Activated T-helper 2 cell treated with anti-CD3 and anti-CD28 coated beads, Interferon-gamma antibody, Interleukin-2, Interleukin-4, amounts not matched to agents 10 μg/mL and 5 μg/mL and 100 μg/mL, durations not matched to agents 14 hours and 24 hours and 36 hours (primary cell): ENCODE results near the gene CABP4. TPM values are rescaled to one million over a fixed set of nuclear protein-coding genes. Genes with fewer than 3 reads are reported as not detected.
"Not testable (repeated sequence)": the region's sequence is repeated elsewhere in the genome, so short reads cannot be mapped to it uniquely, and the experiment has no call there.

Source experiments
- DNase-seq: peaks from one replicate; pipeline ENCODE4 v3.0.0; 2021; ENCODE audit warnings: low spot score
- H3K27ac Mint-ChIP-seq: one replicate; pipeline ENCODE4 v1.8.0; 2021; ENCODE audit warnings: mixed read lengths
- H3K27me3 Mint-ChIP-seq: one replicate; pipeline ENCODE4 v1.8.0; 2021; ENCODE audit warnings: low read depth, mixed read lengths
- H3K36me3 Mint-ChIP-seq: one replicate; pipeline ENCODE4 v1.8.0; 2021; ENCODE audit warnings: low read depth, mixed read lengths
- H3K4me1 Mint-ChIP-seq: one replicate; pipeline ENCODE4 v1.8.0; 2021; ENCODE audit warnings: low read depth, mixed read lengths
- H3K4me3 Mint-ChIP-seq: one replicate; pipeline ENCODE4 v1.8.0; 2021; ENCODE audit warnings: low read depth, mild to moderate bottlenecking, moderate library complexity, mixed read lengths
- H3K9me3 Mint-ChIP-seq: one replicate; pipeline ENCODE4 v1.8.0; 2021; ENCODE audit warnings: mixed read lengths
- intact Hi-C: fragments of 100-400 bp; cut with micrococcal nuclease; formaldehyde crosslinking; loops from one replicate; pipeline ENCODE4 v1.15.1; 2023
- total RNA-seq: library from RNA; stranded (reverse); gene quantifications from 2 replicates; pipeline ENCODE4 v1.2.3, GENCODE V29; 2022

Gene CABP4
- total RNA-seq, 1 donor from 2014 or later: 0.73 TPM

- Mint-ChIP-seq H3K9me3 (no peaks in the 10 kb centered on the region), H3K4me3 (no peak overlapping the region), H3K27ac (no peak overlapping the region), H3K36me3 (no peaks in the 10 kb centered on the region), H3K27me3 (peaks cover 6% of the 10 kb centered on the region), H3K4me1 (peaks cover 4% of the 10 kb centered on the region)
- no peak for DNase-seq
- intact Hi-C loops: no loop called here
These were observed 2.3 kb downstream of the CABP4 start for GRCh38 chr11:67457453-67457852.

- no peaks in the 10 kb centered on the region for H3K36me3 Mint-ChIP-seq
- no peak overlapping the region for H3K4me3 Mint-ChIP-seq
- H3K9me3 Mint-ChIP-seq: no peaks in the 10 kb centered on the region
These were observed 3.1 kb downstream of the CABP4 start for GRCh38 chr11:67458266-67458665.

DNA sequence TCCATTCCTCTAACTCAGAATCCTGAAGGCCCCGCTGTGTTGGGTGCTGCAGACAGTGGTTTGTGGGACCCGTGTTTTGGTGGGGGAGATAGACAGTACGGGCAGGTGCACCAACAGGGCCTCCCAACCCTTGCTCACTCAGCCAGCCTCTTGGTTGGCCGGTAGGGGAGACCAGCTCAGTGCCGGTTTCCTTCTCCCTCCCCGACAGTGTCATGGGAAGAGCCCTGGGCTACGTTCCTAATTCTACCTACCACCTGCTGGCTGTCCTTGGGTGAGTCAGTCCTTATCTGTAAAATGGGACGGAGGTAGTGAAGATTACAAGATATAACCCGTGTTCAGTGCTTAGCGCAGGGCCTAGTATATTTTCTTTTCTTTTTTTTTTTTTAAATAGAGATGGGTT is 8.0 kb downstream of the CABP4 start:
- H3K9me3 Mint-ChIP-seq: no peaks in the 10 kb centered on the region
- no peak overlapping the region for H3K27ac Mint-ChIP-seq
- intact Hi-C loops: no loop called here
- H3K4me3 Mint-ChIP-seq: no peak overlapping the region
- no peak for DNase-seq
- peaks cover 12% of the 10 kb centered on the region for H3K36me3 Mint-ChIP-seq
- H3K4me1 Mint-ChIP-seq: peaks cover 26% of the 10 kb centered on the region
- H3K27me3 Mint-ChIP-seq: peaks cover 6% of the 10 kb centered on the region

More at GRCh38 chr11:67458266-67458665, 3.1 kb downstream of the CABP4 start:
- Mint-ChIP-seq H3K27me3 (peaks cover 6% of the 10 kb centered on the region), H3K4me1 (peaks cover 4% of the 10 kb centered on the region), H3K27ac (no peak overlapping the region)
- intact Hi-C loops: no loop called here
- DNase-seq: no peak

- Mint-ChIP-seq H3K36me3 (peaks cover 12% of the 10 kb centered on the region), H3K27me3 (peaks cover 6% of the 10 kb centered on the region), H3K27ac (peak overlapping the region; percentile 80), H3K9me3 (no peaks in the 10 kb centered on the region), H3K4me3 (peak overlapping the region; percentile 87), H3K4me1 (peaks cover 29% of the 10 kb centered on the region)
- no peak for DNase-seq
- intact Hi-C loops: loop anchor here (1.0 kb wide), 1 partner anchor 44 kb away; the partner anchor contains the start of gene CDK2AP2
These were observed 8.7 kb downstream of the CABP4 start for GRCh38 chr11:67463680-67464410.

GRCh38 chr11:67464411-67465188 is 9.4 kb downstream of the CABP4 start:
- no peaks in the 10 kb centered on the region for H3K9me3 Mint-ChIP-seq
- intact Hi-C loops: loop anchor here (1.0 kb wide), 1 partner anchor 44 kb away; the partner anchor contains the start of gene CDK2AP2
- H3K4me3 Mint-ChIP-seq: peak overlapping the region; percentile 87
- DNase-seq: peak; percentile 90
- H3K4me1 Mint-ChIP-seq: peaks cover 29% of the 10 kb centered on the region
- peaks cover 12% of the 10 kb centered on the region for H3K36me3 Mint-ChIP-seq
- peak overlapping the region; percentile 80 for H3K27ac Mint-ChIP-seq
- peaks cover 6% of the 10 kb centered on the region for H3K27me3 Mint-ChIP-seq

- H3K36me3 Mint-ChIP-seq: peaks cover 12% of the 10 kb centered on the region
- intact Hi-C loops: no loop called here
- peak overlapping the region; percentile 80 for H3K27ac Mint-ChIP-seq
- no peak for DNase-seq
- H3K4me3 Mint-ChIP-seq: peak overlapping the region; percentile 87
- H3K9me3 Mint-ChIP-seq: no peaks in the 10 kb centered on the region
- H3K4me1 Mint-ChIP-seq: peaks cover 26% of the 10 kb centered on the region
- peaks cover 3% of the 10 kb centered on the region for H3K27me3 Mint-ChIP-seq
These were observed 10.0 kb downstream of the CABP4 start for GRCh38 chr11:67465189-67465510.

DNA sequence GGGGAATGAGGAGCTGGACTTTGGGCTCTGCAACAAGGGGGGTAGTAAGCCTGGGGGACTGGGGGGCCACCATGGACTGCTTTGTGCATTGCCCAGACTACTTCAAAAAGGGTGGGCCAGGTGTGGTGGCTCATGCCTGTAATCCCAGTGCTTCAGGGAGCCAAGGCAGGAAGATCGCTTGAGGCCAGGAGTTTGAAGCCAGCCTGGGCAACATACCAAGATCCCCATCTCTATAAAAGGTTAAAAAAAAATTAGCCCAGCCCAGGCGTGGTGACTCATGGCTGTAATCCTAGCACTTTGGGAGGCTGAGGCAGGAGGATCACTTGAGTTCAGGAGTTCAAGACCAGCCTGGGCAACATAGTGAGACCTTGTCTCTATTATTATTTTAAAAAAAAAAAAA is 10.4 kb downstream of the CABP4 start:
- DNase-seq, H3K27me3 Mint-ChIP-seq, H3K9me3 Mint-ChIP-seq, intact Hi-C loops: not testable (repeated sequence)
- H3K4me3 Mint-ChIP-seq: peak overlapping the region; percentile 87
- peak overlapping the region; percentile 80 for H3K27ac Mint-ChIP-seq
- H3K36me3 Mint-ChIP-seq: peaks cover 12% of the 10 kb centered on the region
- peaks cover 25% of the 10 kb centered on the region for H3K4me1 Mint-ChIP-seq

DNA sequence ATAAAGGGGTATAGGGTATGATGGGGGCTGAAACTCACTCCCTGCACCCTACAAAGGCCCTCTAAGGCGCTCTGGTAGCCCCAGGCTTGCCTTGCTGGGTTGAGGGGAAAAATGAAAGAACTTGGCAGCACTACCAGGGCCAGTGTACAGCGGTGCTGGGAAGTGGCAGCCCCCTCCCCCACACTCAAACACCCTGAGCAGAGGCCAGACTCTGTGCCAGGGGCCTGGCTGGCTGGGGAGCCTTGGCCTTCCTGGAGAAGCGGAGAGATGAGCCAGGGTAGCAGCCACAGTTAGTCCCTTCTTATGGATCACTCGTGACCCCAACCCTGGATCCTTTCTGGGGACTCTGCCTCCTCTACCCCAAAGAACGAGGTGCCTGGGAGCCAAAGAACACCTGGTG is 11.2 kb downstream of the CABP4 start:
- intact Hi-C loops: no loop called here
- peaks cover 12% of the 10 kb centered on the region for H3K36me3 Mint-ChIP-seq
- peaks cover 25% of the 10 kb centered on the region for H3K4me1 Mint-ChIP-seq
- H3K9me3 Mint-ChIP-seq: no peaks in the 10 kb centered on the region
- H3K27me3 Mint-ChIP-seq: no peaks in the 10 kb centered on the region
- H3K27ac Mint-ChIP-seq: no peak overlapping the region
- DNase-seq: no peak
- H3K4me3 Mint-ChIP-seq: peak overlapping the region; percentile 45

DNA sequence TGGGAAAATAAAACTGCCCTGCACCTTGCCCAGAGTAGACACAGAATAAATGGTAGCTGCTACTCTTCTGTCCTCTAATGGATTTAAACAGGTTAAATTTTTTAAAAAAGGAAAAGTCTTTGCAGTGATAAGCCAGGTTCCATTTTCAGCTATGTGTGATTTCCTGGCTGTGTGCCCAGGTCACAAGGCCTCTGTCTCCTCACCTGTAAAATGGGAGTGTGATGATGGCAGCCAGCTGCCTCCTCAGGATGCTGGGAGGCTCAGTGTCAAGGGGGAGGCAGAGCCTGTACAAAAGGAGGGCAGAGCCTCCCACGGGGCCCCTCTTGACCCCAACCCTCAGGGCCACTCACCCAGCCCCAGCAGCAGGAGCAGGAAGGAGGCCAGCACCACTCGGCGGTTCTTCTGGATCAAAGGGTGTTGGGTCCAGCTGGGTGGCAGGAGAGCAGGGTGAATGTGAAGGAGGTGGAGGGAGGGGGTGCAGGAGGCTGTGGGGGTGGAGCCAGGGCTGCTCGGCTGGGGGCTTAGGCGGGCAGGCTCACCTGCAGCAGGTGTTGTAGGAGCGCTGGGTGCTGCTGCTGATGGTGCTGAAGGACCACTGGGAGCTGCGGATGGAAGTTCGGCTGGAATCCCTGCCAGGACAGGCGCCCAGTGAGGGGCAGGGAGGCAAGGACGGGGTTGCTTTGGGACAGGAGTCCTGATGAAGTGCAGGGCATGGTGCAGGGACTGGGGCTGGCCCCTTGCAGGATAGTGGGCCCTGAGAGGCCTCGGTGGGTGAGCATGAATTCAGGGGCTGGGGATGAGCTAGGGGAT is 12.0 kb downstream of the CABP4 start:
- intact Hi-C loops: no loop called here
- peak overlapping the region; percentile 68 for H3K27ac Mint-ChIP-seq
- peak overlapping the region; percentile 92 for H3K4me3 Mint-ChIP-seq
- no peaks in the 10 kb centered on the region for H3K9me3 Mint-ChIP-seq
- peaks cover 25% of the 10 kb centered on the region for H3K4me1 Mint-ChIP-seq
- peaks cover 12% of the 10 kb centered on the region for H3K36me3 Mint-ChIP-seq
- DNase-seq: no peak
- H3K27me3 Mint-ChIP-seq: no peaks in the 10 kb centered on the region

DNA sequence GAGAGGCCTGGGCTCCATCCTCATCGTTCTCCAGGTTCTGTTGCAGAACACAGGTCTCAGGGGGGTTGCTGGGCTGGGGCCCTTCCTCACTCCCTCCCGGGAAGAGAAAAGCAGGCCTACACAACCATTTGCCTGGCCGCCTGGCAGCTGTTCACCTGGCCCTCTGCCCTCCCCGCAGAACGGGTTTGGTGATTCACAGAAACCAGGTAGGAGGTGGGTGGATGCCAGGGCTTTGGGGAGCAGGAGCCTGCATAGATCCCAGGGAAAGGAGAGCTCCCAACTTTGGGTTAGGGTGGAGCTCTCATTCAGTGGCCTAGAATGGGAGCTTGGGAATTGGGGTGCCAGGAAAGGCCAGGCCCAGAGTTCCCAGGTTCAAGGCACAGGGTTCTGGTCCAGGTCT is 12.9 kb downstream of the CABP4 start:
- Mint-ChIP-seq H3K36me3 (peaks cover 12% of the 10 kb centered on the region), H3K9me3 (no peaks in the 10 kb centered on the region), H3K27ac (peak overlapping the region; percentile 68), H3K27me3 (no peaks in the 10 kb centered on the region), H3K4me1 (peaks cover 25% of the 10 kb centered on the region), H3K4me3 (peak overlapping the region; percentile 92)
- intact Hi-C loops: loop anchor here (2.0 kb wide), 2 partner anchors 29 to 65 kb away; no protein-coding TSS in a partner anchor
- DNase-seq: no peak

GRCh38 chr11:67468456-67468758 is 13.3 kb downstream of the CABP4 start:
- peak overlapping the region; percentile 68 for H3K27ac Mint-ChIP-seq
- no peaks in the 10 kb centered on the region for H3K27me3 Mint-ChIP-seq
- H3K9me3 Mint-ChIP-seq: no peaks in the 10 kb centered on the region
- H3K36me3 Mint-ChIP-seq: peaks cover 12% of the 10 kb centered on the region
- no peak for DNase-seq
- H3K4me3 Mint-ChIP-seq: peak overlapping the region; percentile 92
- intact Hi-C loops: loop anchor here (2.0 kb wide), 2 partner anchors 30 to 66 kb away; no protein-coding TSS in a partner anchor
- H3K4me1 Mint-ChIP-seq: peaks cover 25% of the 10 kb centered on the region

- peaks cover 25% of the 10 kb centered on the region for H3K4me1 Mint-ChIP-seq
- peak within 1 kb of the TSS; percentile 68 for H3K27ac Mint-ChIP-seq
- H3K36me3 Mint-ChIP-seq: peaks cover 12% of the 10 kb centered on the region
- no peaks in the 10 kb centered on the region for H3K27me3 Mint-ChIP-seq
- no peaks in the 10 kb centered on the region for H3K9me3 Mint-ChIP-seq
- DNase-seq: peak; percentile 86
- H3K4me3 Mint-ChIP-seq: peak within 1 kb of the TSS; percentile 92
- intact Hi-C loops: loop anchor here (1.0 to 2.0 kb wide), 5 partner anchors 14 to 66 kb away; partner anchors contain the start of genes AIP and RPS6KB2
These were observed 13.8 kb downstream of the CABP4 start, which contains the start of gene TMEM134 for GRCh38 chr11:67468759-67469507. Gene TMEM134, minus strand, starts transcription at chr11:67469251. Its CDS starts 59 bp downstream, at chr11:67469192.
